HCEC 1CT (cell line): ENCODE data around the gene SLC4A11.
A peak's percentile ranks its signal among the peaks of the same experiment; 100 is the strongest.

Experiments used
- DNase-seq: peaks from one replicate; pipeline ENCODE4 v3.0.0-alpha.2; 2017

SLC4A11 gene

GRCh38 chr20:3239026-3239866, at the start of gene SLC4A11:
TSS of gene SLC4A11 (minus strand) at chr20:3239190. CDS start at chr20:3239137, 53 bp downstream.
- peak; percentile 55 for DNase-seq

DNA sequence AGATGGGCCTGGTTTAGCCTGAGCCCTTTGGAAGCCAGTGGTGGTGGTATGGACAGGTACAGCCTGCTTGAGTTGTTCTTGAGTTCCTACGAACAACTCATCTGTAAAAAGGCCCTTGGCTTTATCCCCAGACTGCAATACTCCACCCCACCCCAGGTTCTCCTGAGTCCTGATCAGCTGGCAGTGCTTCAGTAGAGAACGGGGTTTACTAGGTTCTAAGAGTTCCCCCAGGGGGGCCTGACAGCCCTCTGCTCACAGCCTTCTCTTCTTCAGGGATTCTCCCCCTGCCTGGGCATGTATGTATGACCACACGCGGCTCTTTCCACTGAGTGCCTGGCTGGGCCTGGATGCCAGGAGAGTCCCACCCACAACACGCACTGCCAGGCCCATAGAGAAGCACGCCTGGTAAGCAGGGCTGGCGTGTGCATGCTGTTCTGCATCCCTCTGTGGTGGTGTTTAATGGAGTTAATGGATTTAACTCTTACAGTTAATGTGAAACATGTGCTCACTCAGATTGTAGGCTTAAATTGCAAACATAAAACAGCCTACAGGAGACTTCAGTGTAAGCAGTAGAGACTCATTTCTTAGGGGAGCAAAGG, 44.3 kb upstream of the SLC4A11 start:
- no peak for DNase-seq

DNA sequence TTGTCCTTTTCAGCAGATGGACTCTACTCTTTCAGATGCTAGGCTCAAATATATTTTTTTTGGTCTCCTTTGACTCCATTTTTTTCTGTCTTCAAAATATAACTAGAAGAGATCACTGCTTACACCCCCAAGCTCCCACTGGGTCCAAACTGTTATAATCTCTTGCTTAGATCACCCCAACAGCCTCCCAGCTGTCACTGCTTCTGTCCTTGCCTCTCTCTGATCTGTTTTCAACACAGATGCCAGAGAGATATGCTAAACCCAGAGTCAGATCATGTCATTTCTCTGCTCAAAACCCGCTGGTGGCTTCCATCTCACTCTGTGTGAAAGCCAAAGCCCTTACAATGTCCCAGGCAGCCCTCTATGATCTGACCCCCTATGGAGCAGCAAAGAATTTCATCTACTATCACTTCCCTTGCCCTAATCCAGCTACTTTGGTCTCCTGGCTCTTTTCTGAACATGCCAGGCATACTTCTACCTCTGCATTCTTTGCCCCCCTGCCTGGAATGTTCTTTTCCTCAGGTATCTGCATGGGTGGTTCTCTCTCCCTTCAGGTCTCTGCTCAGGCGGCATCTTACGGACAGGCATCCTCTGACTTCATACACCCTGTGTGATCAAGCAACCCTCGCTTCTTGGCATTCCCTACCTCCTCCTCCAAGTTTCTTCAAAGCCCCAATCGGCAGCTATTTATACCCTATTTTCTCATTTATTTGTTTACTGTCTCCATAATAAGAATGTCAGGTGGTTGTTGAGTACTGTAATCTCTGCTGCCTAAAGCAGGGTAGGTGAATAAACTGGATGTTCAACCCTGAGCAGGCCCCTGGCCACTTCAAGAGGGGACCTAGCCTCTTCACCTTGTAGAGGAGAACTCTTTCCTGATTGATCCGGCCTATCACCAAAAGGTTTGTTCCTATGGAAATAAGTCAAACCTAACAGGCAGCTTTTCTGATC, 43.6 kb upstream of the SLC4A11 start:
- DNase-seq = no peak

DNA sequence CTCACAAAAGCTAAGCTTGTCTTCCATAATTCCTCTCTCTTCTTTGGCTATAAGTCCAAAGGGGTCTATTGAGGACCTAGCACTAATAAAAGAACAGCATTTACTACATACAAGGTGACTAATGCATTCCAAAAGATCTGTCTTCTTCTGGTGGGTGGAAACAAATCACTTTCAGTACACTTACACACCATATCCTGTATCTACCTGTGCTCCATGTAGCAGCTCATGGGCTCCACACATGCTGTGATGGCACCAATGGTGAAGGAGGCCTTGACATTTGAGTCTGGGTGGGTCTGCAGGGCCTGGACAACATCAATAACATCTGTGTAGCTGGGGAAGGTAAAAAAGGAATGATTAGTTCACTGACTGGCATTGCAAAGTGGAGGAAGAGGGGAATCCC, 42.4 kb upstream of the SLC4A11 start:
- no peak for DNase-seq

- no peak for DNase-seq
Observed at GRCh38 chr20:3279761-3280160, 40.8 kb upstream of the SLC4A11 start.

DNA sequence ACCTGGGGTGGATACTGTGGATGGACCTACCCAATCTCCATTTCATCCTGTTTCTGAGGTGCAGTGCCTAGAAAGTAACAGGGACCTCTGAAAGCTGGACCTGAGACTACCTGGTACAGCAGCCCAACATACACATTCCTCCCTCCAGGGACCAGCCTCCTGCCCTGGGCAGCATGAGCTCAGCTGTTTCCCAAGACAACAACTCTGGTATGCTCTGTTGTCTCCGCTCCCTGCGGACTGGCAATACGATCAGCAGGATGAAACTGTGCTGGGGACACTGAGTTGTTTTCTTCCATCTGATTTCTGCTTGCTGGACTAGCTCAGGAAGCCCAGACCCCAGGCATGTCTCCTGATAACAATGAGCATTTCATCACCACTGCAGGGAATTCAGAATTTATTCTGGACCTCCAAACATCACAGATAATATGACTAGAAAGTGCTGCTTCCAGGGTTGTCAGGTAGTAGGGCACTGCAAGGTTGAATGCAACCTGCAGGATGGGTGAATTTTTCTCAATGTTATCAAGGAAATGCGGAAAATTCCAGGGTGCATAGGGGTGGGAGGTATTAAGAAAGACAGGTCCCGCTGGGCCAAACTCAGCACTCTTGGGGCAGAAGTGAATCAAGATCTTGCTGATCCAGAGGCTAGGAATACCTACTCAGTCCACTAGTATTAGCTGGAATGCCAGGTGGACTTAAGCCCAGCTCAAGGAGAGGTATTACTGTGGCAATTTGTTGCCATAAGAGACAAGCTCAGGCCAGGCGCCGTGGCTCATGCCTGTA, 38.9 kb upstream of the SLC4A11 start:
- no peak for DNase-seq

DNA sequence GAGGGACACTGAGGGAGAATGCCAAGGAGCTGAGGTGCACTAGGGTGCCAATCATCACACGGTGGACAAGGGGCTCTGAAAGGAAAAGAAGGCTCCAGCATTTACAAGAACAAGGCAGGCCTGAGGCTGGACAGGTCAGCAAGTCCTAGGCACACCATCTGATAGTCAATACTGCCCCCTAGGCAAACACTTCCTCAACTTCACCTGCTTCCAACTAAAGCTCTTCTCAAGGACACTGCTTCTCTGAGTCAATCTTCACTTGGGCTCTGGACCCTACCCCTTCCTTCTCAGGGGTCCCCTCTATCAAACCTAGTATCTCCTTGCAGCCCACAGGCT, 37.7 kb upstream of the SLC4A11 start:
- peak; percentile 7 for DNase-seq

DNA sequence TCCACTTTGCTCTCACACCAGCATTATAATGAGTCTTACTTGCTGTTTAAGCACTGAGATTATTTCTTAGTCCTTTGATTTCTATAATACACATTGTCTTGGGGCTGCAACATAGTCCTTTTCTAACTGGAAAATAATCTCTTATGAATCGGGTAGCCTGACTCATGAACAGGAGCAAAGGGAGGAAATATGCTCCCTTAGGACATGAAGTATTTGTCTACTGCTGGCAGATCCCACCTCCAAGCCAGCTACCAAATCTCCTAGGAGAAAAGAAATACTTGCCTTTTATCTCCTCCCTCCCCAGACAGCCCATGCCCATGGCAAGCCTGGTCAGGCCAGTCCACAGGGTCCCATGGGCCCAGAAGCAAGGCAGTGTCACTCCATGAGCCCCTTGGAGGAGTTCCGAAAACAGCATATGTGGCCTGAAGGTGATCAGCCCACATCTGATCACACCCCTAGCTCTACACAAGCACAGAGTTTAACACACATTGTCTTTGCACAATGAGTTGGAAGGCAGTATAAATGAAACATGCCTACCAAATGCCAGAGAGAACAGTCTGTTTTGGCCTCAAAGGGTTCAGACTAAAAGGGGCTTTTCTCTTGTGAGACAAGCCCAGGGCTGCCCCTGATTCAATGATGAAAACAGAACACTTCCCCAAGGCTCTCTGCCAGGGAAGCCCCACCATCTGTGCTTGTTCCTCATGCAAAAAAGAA, 37.1 kb upstream of the SLC4A11 start:
- DNase-seq = no peak

DNA sequence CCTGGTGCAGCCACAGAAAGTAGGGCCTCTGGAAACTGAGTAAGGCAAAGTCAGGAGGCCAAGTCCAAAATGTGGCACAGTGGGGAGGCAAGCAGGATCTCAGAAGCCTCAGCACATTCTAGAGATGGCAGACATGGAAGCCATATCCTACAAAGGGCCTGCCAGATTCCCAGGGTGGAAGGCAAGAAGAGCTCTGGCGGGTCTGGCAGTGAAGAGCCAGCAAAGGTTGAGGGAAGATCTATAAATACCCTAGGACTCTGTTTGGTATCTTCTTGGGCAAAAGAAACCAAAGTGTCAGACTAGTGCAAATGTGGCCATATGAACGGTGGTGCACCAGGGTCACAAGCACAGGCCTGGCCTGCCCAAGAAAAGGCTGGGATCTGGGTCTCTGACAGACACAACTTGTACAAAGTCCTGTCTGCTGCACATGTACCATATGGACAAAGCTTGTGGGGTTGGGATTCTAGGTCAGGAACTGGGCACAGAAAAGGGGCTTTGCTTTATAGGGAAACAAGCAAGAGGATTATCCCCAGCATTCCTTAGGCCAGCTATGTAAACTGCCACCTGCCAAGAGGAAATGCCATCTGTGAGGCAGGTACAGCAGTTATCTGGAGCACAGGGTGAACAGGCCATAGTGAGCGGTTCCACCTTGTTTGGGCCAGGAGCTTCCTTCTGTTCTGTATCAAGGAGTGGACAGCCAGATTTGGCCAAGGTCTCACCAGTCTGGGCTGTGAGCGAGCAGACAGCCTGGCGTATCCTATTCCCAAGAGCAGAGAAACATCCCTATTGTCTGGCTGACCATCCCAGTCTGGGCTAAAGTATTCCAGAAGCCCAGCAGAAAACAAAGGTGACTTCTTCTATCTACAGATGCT, 36.3 kb upstream of the SLC4A11 start:
- no peak for DNase-seq

DNA sequence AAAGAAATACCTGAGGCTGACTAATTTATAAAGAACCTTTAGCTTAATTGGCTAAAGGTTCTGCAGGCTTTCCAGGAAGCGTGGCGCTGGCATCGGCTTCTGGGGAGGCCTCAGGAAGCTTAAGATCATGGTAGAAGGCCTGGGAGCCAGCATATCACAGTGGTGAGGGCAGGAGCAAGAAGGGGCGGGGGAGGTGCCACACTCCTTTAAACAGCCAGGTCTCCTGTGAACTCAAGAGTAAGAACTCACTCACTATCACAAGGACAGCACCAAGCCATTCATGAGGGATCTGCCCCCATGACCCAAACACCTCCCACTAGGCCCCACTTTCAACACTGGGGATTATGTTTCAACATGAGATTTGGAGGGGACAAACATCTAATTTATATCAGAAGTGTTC, 34.4 kb upstream of the SLC4A11 start:
- DNase-seq = no peak

DNA sequence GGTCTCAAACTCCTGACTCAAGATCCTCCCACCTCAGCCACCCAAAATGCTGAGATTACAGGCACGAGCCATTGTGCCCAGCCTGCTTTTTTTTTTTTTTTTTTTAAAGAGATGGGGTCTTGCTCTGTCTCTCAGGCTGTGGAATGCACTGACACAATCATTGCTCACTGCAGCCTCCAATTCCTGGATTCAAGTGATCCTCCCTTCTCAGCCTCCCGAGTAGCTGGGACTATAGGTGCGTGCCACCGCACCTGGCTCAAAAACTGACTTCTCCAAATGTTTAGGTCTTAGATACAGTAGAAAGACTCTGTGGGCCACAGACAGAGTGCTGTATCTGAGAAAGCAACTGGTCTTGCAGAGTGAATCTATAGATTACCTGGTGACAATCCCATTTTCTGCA, 31.1 kb upstream of the SLC4A11 start:
- DNase-seq = no peak

- DNase-seq = peak; percentile 30
Observed at GRCh38 chr20:3262566-3262965, 23.6 kb upstream of the SLC4A11 start.

- DNase-seq = no peak
Observed at GRCh38 chr20:3258429-3258828, 19.4 kb upstream of the SLC4A11 start.

GRCh38 chr20:3255728-3256127, 16.7 kb upstream of the SLC4A11 start:
- DNase-seq = no peak

DNA sequence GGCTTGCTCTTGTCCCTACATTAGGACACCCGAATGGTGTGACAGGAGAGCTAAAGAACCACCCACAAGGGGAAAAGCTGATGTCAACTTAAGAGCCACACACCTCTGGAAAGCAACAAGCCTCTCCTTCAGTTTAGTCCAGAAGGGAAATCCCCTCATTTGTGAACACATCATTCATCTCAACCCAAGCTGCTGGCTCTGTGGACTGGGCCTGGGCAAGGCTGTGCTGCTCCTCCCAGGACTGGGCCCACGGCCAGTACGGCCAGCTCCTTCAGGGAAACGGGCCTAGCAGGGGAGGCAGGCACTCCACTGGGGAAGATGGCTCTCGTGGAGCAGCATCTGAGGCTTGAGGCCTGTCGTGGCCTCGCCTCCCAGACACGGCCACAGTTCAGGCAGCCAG, 12.8 kb upstream of the SLC4A11 start:
- DNase-seq = no peak

GRCh38 chr20:3250091-3250504, 11.1 kb upstream of the SLC4A11 start:
- no peak for DNase-seq

- no peak for DNase-seq
Observed at GRCh38 chr20:3248993-3249347, 10.0 kb upstream of the SLC4A11 start.

GRCh38 chr20:3248167-3248992, 9.4 kb upstream of the SLC4A11 start:
- DNase-seq = no peak

DNA sequence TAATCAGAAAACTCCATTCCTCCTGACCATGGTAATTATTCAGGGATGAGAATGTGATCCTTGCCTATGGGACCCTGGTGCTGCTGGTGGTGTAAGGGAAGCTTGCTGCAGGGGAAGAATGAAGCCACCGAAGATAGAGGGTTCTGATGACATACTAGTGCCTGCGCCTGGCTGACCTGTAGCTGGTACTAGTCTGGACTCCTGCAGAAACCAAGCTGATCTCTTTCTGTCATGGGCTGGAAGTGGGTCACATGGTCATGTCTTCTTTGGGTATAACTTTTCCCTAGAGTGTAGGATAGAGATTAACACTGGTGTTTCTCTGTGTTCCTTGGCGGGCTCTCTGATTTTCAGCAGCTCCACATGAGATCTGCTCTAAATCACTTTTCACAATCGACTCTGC, 8.6 kb upstream of the SLC4A11 start:
- no peak for DNase-seq

- no peak for DNase-seq
Observed at GRCh38 chr20:3246682-3247081, 7.7 kb upstream of the SLC4A11 start.
